Trophoblast cell (in vitro differentiated cells and primary cell): ENCODE data around the gene HOXA4.
A peak's percentile ranks its signal among the peaks of the same experiment; 100 is the strongest.

Experiments
- DNase-seq, 2 donors: peaks; one replicate each; pipeline ENCODE4 v3.0.0-alpha.2; 2016
- H2AFZ ChIP-seq: 2 replicates; pipeline ENCODE4 v1.6.1; 2013; ENCODE audit warnings: low read length, moderate library complexity, mild to moderate bottlenecking; ENCODE audit not compliant: insufficient read depth, poor library complexity
- H2AK5ac ChIP-seq: 2 replicates; pipeline ENCODE4 v1.6.1; 2013; ENCODE audit warnings: mild to moderate bottlenecking, low read length
- H2BK120ac ChIP-seq: 2 replicates; pipeline ENCODE4 v1.6.1; 2013; ENCODE audit warnings: low read length, mild to moderate bottlenecking, moderate library complexity; ENCODE audit not compliant: insufficient read depth, poor library complexity
- H2BK12ac ChIP-seq: 2 replicates; pipeline ENCODE4 v1.6.1; 2013; ENCODE audit warnings: mild to moderate bottlenecking, low read length, moderate library complexity
- H2BK5ac ChIP-seq: 2 replicates; pipeline ENCODE4 v1.6.1; 2013; ENCODE audit warnings: low read length, low read depth, moderate library complexity, mild to moderate bottlenecking; ENCODE audit not compliant: poor library complexity
- H3K14ac ChIP-seq: 2 replicates; pipeline ENCODE4 v1.6.1; 2013; ENCODE audit warnings: mild to moderate bottlenecking, low read length
- H3K18ac ChIP-seq: 2 replicates; pipeline ENCODE4 v1.6.1; 2013; ENCODE audit warnings: mild to moderate bottlenecking, low read length
- H3K23ac ChIP-seq: 2 replicates; pipeline ENCODE4 v1.6.1; 2013; ENCODE audit warnings: low read length
- H3K27ac ChIP-seq: 2 replicates; pipeline ENCODE4 v1.5.1; 2013; ENCODE audit warnings: low read depth, mild to moderate bottlenecking, inconsistent platforms, low read length, moderate library complexity
- H3K27me3 ChIP-seq: 2 replicates; pipeline ENCODE4 v1.6.1; 2013; ENCODE audit warnings: inconsistent platforms, mild to moderate bottlenecking, low read length, moderate library complexity; ENCODE audit not compliant: insufficient read depth
- H3K36me3 ChIP-seq, 2 experiments: 1 replicate in 1 of 2; 2 replicates in 1 of 2; pipeline ENCODE4 v1.6.1; 2013; ENCODE audit warnings: low read length in 2 of 2, mild to moderate bottlenecking in 2 of 2, moderate library complexity in 1 of 2; ENCODE audit not compliant: insufficient read depth in 2 of 2, control insufficient read depth in 1 of 2
- H3K4ac ChIP-seq: 2 replicates; pipeline ENCODE4 v1.6.1; 2013; ENCODE audit warnings: low read depth, mild to moderate bottlenecking, low read length, moderate library complexity
- H3K4me1 ChIP-seq, 2 experiments: 1 replicate in 1 of 2; 2 replicates in 1 of 2; pipeline ENCODE4 v1.6.1; 2013; ENCODE audit warnings: low read length in 2 of 2, mild to moderate bottlenecking in 2 of 2, moderate library complexity in 1 of 2; ENCODE audit not compliant: insufficient read depth in 2 of 2, control insufficient read depth in 1 of 2
- H3K4me2 ChIP-seq: 2 replicates; pipeline ENCODE4 v1.6.1; 2013; ENCODE audit warnings: inconsistent platforms, mild to moderate bottlenecking, low read length, moderate library complexity
- H3K4me3 ChIP-seq: 2 replicates; pipeline ENCODE4 v1.5.1; 2013; ENCODE audit warnings: mild to moderate bottlenecking, low read depth, low read length, inconsistent platforms
- H3K79me1 ChIP-seq: one replicate; pipeline ENCODE4 v1.6.1; 2013; ENCODE audit warnings: low read length
- H3K79me2 ChIP-seq: 2 replicates; pipeline ENCODE4 v1.6.1; 2013; ENCODE audit warnings: low read length, mild to moderate bottlenecking; ENCODE audit not compliant: control insufficient read depth, insufficient read depth, poor library complexity
- H3K9ac ChIP-seq: 2 replicates; pipeline ENCODE4 v1.6.1; 2013; ENCODE audit warnings: mild to moderate bottlenecking, low read length
- H3K9me3 ChIP-seq: 2 replicates; pipeline ENCODE4 v1.6.1; 2013; ENCODE audit warnings: low read depth, mild to moderate bottlenecking, control low read depth, inconsistent platforms, low read length; ENCODE audit not compliant: insufficient read depth
- H4K12ac ChIP-seq: 2 replicates; pipeline ENCODE4 v1.6.1; 2013; ENCODE audit warnings: low read depth, mild to moderate bottlenecking, low read length, moderate library complexity
- H4K8ac ChIP-seq: 2 replicates; pipeline ENCODE4 v1.6.1; 2013; ENCODE audit warnings: low read depth, mild to moderate bottlenecking, low read length, moderate library complexity
- H4K91ac ChIP-seq: one replicate; pipeline ENCODE4 v1.6.1; 2013; ENCODE audit warnings: low read depth, mild to moderate bottlenecking, low read length, moderate library complexity
- WGBS: extraction: QIAGEN DNeasy Blood & Tissue Kit; methylation state at CpG from one replicate; pipeline ENCODE4 v1.1.7; 2013; ENCODE audit warnings: missing lambda C conversion rate; ENCODE audit not compliant: insufficient read length, insufficient coverage; ENCODE audit errors: extremely low coverage; 5-methylcytosine and 5-hydroxymethylcytosine counted together

Gene HOXA4

DNA sequence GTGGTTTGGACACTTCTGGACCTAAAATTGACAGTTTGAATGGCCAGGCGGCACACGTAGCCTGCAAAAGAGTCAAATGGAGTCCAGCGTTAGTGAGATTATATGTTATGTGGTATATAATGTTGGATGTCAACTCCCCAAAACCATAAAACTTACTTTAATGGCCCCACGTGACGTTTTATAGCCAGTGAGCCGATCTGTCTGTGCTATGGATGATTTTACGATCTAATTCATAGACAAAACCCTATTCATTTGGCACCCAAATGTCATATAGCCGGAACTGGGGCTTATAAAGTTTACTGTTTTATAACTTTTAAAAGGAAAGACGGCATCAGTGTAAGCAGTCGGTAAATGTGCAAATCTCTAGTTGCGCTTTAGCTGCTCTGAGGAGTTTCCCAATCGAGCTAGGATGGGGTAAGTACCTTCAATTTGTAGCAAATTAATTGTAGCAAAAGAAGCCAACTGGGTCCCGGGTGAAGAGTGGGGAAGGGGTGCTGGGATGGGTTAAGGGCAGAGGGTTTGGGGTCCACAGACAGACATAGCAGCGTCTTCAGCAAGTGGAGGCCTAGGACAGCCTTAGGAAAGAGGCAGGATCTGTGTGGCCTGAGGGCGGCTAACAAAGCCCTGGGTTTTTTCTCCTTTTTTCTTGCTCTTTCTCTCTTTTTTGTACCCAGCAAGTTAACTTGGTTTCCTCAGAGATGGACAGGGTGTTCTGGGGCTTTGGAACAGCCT lies 9.7 kb upstream of the HOXA4 start:
- H2AFZ ChIP-seq = no peak overlapping the region
- no peak overlapping the region for H2AK5ac ChIP-seq
- DNase-seq = no peak
- H3K4me3 ChIP-seq = peak overlapping the region; percentile 30
- H3K4me1 ChIP-seq = peaks cover 3 to 11% of the 10 kb centered on the region in 2 experiments
- no peak overlapping the region for H2BK120ac ChIP-seq
- H4K12ac ChIP-seq = no peak overlapping the region
- H4K91ac ChIP-seq = no peak overlapping the region
- peaks cover 92% of the 10 kb centered on the region for H3K27me3 ChIP-seq
- no peak overlapping the region for H3K14ac ChIP-seq
- no peaks in the 10 kb centered on the region for H3K36me3 ChIP-seq
- H3K9me3 ChIP-seq = peaks cover 13% of the 10 kb centered on the region
- no peak overlapping the region for H3K18ac ChIP-seq
- H2BK12ac ChIP-seq = no peak overlapping the region
- no peak overlapping the region for H3K9ac ChIP-seq
- no peaks in the 10 kb centered on the region for H3K79me1 ChIP-seq
- no peak overlapping the region for H3K27ac ChIP-seq
- H3K4ac ChIP-seq = no peak overlapping the region
- no peak overlapping the region for H3K4me2 ChIP-seq
- no peaks in the 10 kb centered on the region for H3K79me2 ChIP-seq
- WGBS = no CpG with 5 or more reads among the region's 15 CpGs
- no peak overlapping the region for H3K23ac ChIP-seq
- H2BK5ac ChIP-seq = no peak overlapping the region
- H4K8ac ChIP-seq = no peak overlapping the region

DNA sequence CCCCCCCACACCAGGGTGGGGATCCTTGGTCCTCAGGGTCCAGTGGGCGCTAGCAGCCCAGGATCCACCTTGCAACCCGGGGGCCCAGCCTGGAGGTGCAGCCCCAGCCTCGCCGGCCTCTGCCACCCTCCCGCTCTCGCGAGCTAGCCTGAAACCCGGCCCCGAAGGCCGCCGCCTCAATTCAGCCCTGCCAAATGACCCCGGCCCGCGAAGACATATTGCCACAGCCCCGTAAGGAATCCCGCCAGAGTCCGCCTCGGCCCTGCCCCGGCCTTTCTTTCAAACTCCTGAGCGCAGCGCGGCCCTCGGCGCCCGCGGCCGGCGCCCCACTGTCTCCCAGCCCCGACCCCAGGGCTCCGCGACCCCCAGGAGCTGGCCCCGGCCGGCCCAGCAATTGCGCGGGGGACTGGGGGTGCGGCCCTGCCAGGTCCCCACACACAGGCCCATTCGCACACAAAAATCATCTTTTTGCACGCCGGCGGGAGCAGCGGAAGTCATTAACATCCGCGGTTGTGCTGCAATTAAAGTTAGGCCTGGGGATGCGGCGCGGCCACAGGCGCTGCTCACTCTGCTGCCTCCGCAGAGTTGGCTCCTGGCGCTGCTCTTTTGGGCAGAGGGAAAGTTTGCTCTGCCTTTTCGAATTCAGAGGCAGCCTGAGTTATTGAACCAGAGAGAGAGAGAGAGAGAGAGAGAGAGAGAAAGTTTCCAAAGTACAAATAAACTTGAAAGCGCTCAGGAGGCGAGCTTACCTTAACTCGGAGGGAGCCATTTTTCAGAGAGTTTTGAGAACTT lies 9.0 kb upstream of the HOXA4 start:
- Histone ChIP-seq H3K27ac (no peak overlapping the region), H3K23ac (no peak overlapping the region), H2AK5ac (no peak overlapping the region), H4K12ac (no peak overlapping the region), H4K8ac (no peak overlapping the region), H3K9ac (no peak overlapping the region), H4K91ac (no peak overlapping the region), H3K18ac (no peak overlapping the region), H2BK5ac (no peak overlapping the region), H3K79me1 (no peaks in the 10 kb centered on the region), H2AFZ (no peak overlapping the region), H2BK120ac (no peak overlapping the region), H3K9me3 (peaks cover 8% of the 10 kb centered on the region), H3K4me1 (peaks cover 3 to 11% of the 10 kb centered on the region in 2 experiments), H3K79me2 (no peaks in the 10 kb centered on the region), H2BK12ac (no peak overlapping the region), H3K27me3 (peaks cover 86% of the 10 kb centered on the region), H3K4ac (no peak overlapping the region), H3K36me3 (no peaks in the 10 kb centered on the region), H3K4me3 (no peak overlapping the region), H3K4me2 (no peak overlapping the region), H3K14ac (no peak overlapping the region)
- WGBS = no CpG with 5 or more reads among the region's 53 CpGs
- DNase-seq = no peak

DNA sequence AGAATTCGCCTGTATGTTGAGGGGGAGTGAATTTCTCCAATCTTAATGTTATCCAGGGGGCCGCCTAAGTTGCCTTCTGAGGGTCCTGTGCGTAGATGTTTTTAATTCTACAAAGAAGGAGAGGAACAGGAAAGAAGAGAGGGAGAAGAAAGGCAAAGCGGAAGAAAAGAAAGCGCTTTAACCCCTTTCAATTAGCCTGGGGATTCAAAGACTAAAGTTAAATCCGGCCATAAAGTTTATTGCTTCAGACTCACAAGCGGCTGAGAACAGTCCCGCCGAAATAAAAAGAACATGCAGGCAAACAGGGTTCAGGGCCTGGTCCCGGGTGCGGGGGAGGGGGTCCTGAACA lies 8.4 kb upstream of the HOXA4 start:
- Histone ChIP-seq H3K4me1 (peaks cover 3 to 11% of the 10 kb centered on the region in 2 experiments), H3K23ac (no peak overlapping the region), H3K14ac (no peak overlapping the region), H2BK120ac (no peak overlapping the region), H2AK5ac (no peak overlapping the region), H2BK12ac (no peak overlapping the region), H3K9ac (no peak overlapping the region), H3K79me1 (no peaks in the 10 kb centered on the region), H3K27ac (no peak overlapping the region), H3K9me3 (peaks cover 6% of the 10 kb centered on the region), H3K4ac (no peak overlapping the region), H4K91ac (no peak overlapping the region), H2AFZ (no peak overlapping the region), H3K79me2 (no peaks in the 10 kb centered on the region), H3K27me3 (peaks cover 83% of the 10 kb centered on the region), H3K4me2 (no peak overlapping the region), H3K36me3 (no peaks in the 10 kb centered on the region), H2BK5ac (no peak overlapping the region), H3K18ac (no peak overlapping the region), H3K4me3 (no peak overlapping the region), H4K8ac (no peak overlapping the region), H4K12ac (no peak overlapping the region)
- no peak for DNase-seq
- WGBS = no CpG with 5 or more reads among the region's 11 CpGs

DNA sequence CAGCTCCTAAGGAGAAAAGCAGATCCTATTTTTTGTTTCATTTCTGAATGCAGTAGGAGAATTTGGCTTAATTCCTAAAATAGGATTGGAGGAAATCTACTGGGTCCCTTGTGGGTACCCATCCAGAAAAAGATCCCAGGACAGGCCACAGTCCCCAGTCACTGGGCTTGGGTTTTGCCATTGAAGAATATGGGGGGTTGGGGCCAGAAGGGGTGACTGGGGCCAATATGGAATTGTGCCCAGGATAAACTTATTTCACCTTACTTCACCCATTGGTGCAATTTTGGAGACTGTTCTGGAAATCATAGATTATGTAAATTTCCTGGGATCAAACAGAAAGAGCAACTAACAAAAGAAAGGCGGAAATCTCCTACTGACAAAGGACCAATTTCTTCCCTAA lies 7.9 kb upstream of the HOXA4 start:
- Histone ChIP-seq H3K23ac (no peak overlapping the region), H3K4me2 (no peak overlapping the region), H3K4ac (no peak overlapping the region), H2BK12ac (no peak overlapping the region), H4K8ac (no peak overlapping the region), H4K12ac (no peak overlapping the region), H3K9me3 (peaks cover 2% of the 10 kb centered on the region), H2AFZ (no peak overlapping the region), H3K79me1 (no peaks in the 10 kb centered on the region), H3K14ac (no peak overlapping the region), H3K27ac (no peak overlapping the region), H3K18ac (no peak overlapping the region), H3K27me3 (peaks cover 83% of the 10 kb centered on the region), H2AK5ac (no peak overlapping the region), H2BK120ac (no peak overlapping the region), H2BK5ac (no peak overlapping the region), H3K4me1 (peaks cover 3 to 7% of the 10 kb centered on the region in 2 experiments), H3K9ac (no peak overlapping the region), H3K36me3 (no peaks in the 10 kb centered on the region), H3K4me3 (no peak overlapping the region), H4K91ac (no peak overlapping the region), H3K79me2 (no peaks in the 10 kb centered on the region)
- WGBS = no CpG with 5 or more reads among the region's 1 CpG
- no peak for DNase-seq
